ENCODE data around the gene ATP6AP2. TPM values are rescaled to one million over a fixed set of nuclear protein-coding genes. Genes with fewer than 3 reads are reported as not detected.

The ATP6AP2 gene
- total RNA-seq, 1 experiment from 2014 or later, result 67.5 TPM

DNA sequence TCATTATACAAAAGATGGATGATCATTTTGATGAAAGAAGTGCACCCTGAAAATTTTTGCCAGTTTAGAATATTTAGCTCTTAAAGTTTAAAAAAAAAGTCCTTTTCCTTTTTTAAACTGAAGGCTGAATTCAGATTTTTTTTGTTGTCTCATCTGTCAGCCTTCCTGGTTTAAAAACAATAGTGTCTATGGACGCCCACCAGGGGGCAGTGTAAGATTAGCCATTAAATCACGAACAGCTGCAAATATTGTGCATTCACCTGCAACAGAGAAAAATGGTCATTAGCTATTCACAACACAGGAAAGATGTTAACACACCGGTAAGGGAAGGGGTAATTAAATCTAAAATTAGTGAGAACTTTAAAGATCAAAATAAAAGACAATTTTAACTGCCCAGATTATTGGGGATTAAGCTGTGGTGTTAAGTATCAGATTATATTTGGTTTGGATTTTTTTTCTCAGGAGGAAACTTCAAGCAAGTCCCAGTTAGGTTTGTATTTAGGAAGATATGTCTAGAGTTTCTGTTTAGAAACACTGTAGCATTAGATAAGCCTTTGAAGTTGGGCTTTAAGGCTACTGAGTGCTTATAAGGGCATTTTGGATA lies 71.0 kb downstream of the ATP6AP2 start:
- no peak overlapping the region for H2BK5ac ChIP-seq (ENCODE audit: insufficient read length, low read length)
- no peak overlapping the region for H3T11ph ChIP-seq (ENCODE audit: low read length)
- no peak overlapping the region for H3K56ac ChIP-seq (ENCODE audit: insufficient read length, low read depth, low read length)
- H3K27me3 Mint-ChIP-seq (ENCODE audit: low read depth), result no peaks in the 10 kb centered on the region
- H3K4ac ChIP-seq (ENCODE audit: low read depth, low read length), result no peak overlapping the region
- H3K18ac ChIP-seq (ENCODE audit: insufficient read length, low read depth, low read length), result no peak overlapping the region
- H3K9ac ChIP-seq (ENCODE audit: extremely low read depth, insufficient read length, low read length), result no peak overlapping the region
- no peaks in the 10 kb centered on the region for H3K27me3 ChIP-seq (ENCODE audit: insufficient read depth, low read length)
- no peak overlapping the region for H4K91ac ChIP-seq (ENCODE audit: insufficient read length, low read depth, low read length)
- no peaks in the 10 kb centered on the region for H3K9me3 ChIP-seq (ENCODE audit: control insufficient read depth, low read depth, low read length)
- H3K79me2 ChIP-seq (ENCODE audit: insufficient read depth, low read length), result no peaks in the 10 kb centered on the region
- H2BK20ac ChIP-seq (ENCODE audit: low read depth, low read length, poor library complexity, severe bottlenecking), result no peak overlapping the region
- H3K9me3 Mint-ChIP-seq, result peaks cover 35 to 41% of the 10 kb centered on the region in 2 experiments
- WGBS (ENCODE audit: extremely low coverage, insufficient read length, low lambda C conversion rate), result no CpG with 5 or more reads among the region's 3 CpGs
- H3K27ac Mint-ChIP-seq, result no peak overlapping the region
- no peak overlapping the region for H2AK5ac ChIP-seq (ENCODE audit: insufficient read length, low read length)
- no peak overlapping the region for H2AFZ ChIP-seq (ENCODE audit: low read length)
- H2BK12ac ChIP-seq (ENCODE audit: insufficient read length, low read depth, low read length), result no peak overlapping the region
- peaks cover 17 to 51% (median 41%) of the 10 kb centered on the region in 3 experiments for H3K36me3 Mint-ChIP-seq (ENCODE audit: insufficient read depth in 1 of 3, low read depth in 3 of 3)
- H4K20me1 ChIP-seq (ENCODE audit: control insufficient read depth, insufficient read depth, insufficient read length), result no peaks in the 10 kb centered on the region
- peaks cover 0 to 8% of the 10 kb centered on the region in 2 experiments; a peak in 2 of 4 replicates for H3K4me1 Mint-ChIP-seq
- H4K5ac ChIP-seq (ENCODE audit: insufficient read length, low read depth, low read length), result no peak overlapping the region
- H3K23ac ChIP-seq (ENCODE audit: insufficient read length, low read depth, low read length), result no peak overlapping the region
- no peak overlapping the region for H3K4me3 Mint-ChIP-seq
- H2BK120ac ChIP-seq (ENCODE audit: low read depth, low read length, poor library complexity, severe bottlenecking), result no peak overlapping the region
- TF ChIP-seq, protein P1, sequence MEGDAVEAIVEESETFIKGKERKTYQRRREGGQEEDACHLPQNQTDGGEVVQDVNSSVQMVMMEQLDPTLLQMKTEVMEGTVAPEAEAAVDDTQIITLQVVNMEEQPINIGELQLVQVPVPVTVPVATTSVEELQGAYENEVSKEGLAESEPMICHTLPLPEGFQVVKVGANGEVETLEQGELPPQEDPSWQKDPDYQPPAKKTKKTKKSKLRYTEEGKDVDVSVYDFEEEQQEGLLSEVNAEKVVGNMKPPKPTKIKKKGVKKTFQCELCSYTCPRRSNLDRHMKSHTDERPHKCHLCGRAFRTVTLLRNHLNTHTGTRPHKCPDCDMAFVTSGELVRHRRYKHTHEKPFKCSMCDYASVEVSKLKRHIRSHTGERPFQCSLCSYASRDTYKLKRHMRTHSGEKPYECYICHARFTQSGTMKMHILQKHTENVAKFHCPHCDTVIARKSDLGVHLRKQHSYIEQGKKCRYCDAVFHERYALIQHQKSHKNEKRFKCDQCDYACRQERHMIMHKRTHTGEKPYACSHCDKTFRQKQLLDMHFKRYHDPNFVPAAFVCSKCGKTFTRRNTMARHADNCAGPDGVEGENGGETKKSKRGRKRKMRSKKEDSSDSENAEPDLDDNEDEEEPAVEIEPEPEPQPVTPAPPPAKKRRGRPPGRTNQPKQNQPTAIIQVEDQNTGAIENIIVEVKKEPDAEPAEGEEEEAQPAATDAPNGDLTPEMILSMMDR (conservative IDR thresholded peaks at IDR 0.05), result peak; percentile 81
- H4K8ac ChIP-seq (replicated peaks; ENCODE audit: insufficient read length, low read depth, low read length), result no peak overlapping the region
- no peaks in the 10 kb centered on the region for H3K4me1 ChIP-seq (ENCODE audit: insufficient read depth, low read length)
- H2BK15ac ChIP-seq (ENCODE audit: low read depth, low read length), result no peak overlapping the region
- H3K79me1 ChIP-seq (ENCODE audit: insufficient read depth, low read depth, low read length, poor library complexity, severe bottlenecking), result no peaks in the 10 kb centered on the region
- no peak overlapping the region for H3K14ac ChIP-seq (ENCODE audit: insufficient read depth, low read length)
- H3K27ac ChIP-seq (ENCODE audit: insufficient read length, low read depth, low read length), result no peak overlapping the region
- H3K4me2 ChIP-seq (ENCODE audit: insufficient read depth, insufficient read length, low read length), result no peak overlapping the region
- peak; percentile 52 for DNase-seq
- H3K23me2 ChIP-seq (ENCODE audit: insufficient read length, low read depth, low read length, poor library complexity, severe bottlenecking), result no peaks in the 10 kb centered on the region
